HCT116 (cell line): Measurements from ENCODE around the gene GADD45A. TPM values are rescaled to one million over a fixed set of nuclear protein-coding genes. Genes with fewer than 3 reads are reported as not detected.

Source experiments
- ATAC-seq: fragments of 200-7000 bp; cut with Tn5 transposase; 2 replicates; pipeline ENCODE4 v1.9.1; 2020; ENCODE audit warnings: mild to moderate bottlenecking, moderate library complexity
- BruUV-seq: library from RNA; stranded (reverse); fragments of 400-500 nt; replicated peaks from 2 replicates; lab custom pipeline; 2021; lab: Mats Ljungman, UMichigan
- CTCF ChIA-PET: fragments of 300-600 bp; sonication (Branson Sonifier 250); formaldehyde crosslinking; loops from one replicate; lab custom pipeline; 2021; ENCODE audit warnings: antibody characterized with exemption; lab: Charles Lee
- POLR2A ChIA-PET: fragments of 300-600, 350-600 bp; sonication (Branson Sonifier 250); formaldehyde crosslinking; loops from one replicate; lab custom pipeline; 2021; ENCODE audit warnings: antibody characterized with exemption; lab: Charles Lee
- RAD21 ChIA-PET, 2 experiments: fragments of 300-600 bp; sonication (Branson Sonifier 250); formaldehyde crosslinking; loops; one replicate each; lab custom pipeline; 2023; ENCODE audit warnings: low total read pairs in 2 of 2; ENCODE audit not compliant: uncharacterized antibody in 2 of 2, unreplicated experiment in 2 of 2, low non-redundant PET in 1 of 2; lab: Charles Lee
- DNase-seq: peaks from one replicate; pipeline ENCODE4 v3.0.0-alpha.2; 2010; ENCODE audit warnings: low read depth, low spot score
- H2AFZ ChIP-seq: fragments of 200-600 bp; shearing (Covaris generic), sonication (generic); 2 replicates; pipeline ENCODE4 v1.6.1; 2017; ENCODE audit warnings: low read depth, mixed run types, mixed read lengths, antibody characterized with exemption, low read length; ENCODE audit not compliant: poor library complexity, severe bottlenecking
- H3K27ac ChIP-seq: 2 replicates; pipeline ENCODE4 v1.5.1; 2012; ENCODE audit warnings: low read depth, low read length
- H3K27me3 ChIP-seq: fragments of 200-600 bp; sonication (generic); 2 replicates; pipeline ENCODE4 v1.6.1; 2016; ENCODE audit warnings: mixed run types, low read length, mixed read lengths; ENCODE audit not compliant: insufficient read depth
- H3K36me3 ChIP-seq, 2 experiments: fragments of 200-500 bp in 1 of 2; fragments of 200-600 bp in 1 of 2; sonication (Bioruptor generic) in 1 of 2; sonication (generic) in 1 of 2; 2 replicates each; pipeline versions ENCODE4 v1.5.1 to v1.6.1; 2014 to 2016; ENCODE audit warnings: low read length in 2 of 2, inconsistent platforms in 1 of 2, mixed read lengths in 1 of 2, mixed run types in 1 of 2; ENCODE audit not compliant: insufficient read depth in 2 of 2, control insufficient read depth in 1 of 2
- H3K4me1 ChIP-seq, 2 experiments: fragments of 200-600 bp in 1 of 2; sonication (generic) in 1 of 2; 2 replicates each; pipeline versions ENCODE4 v1.5.1 to v1.6.1; 2012 to 2017; ENCODE audit warnings: low read length in 2 of 2, inconsistent platforms in 1 of 2, mild to moderate bottlenecking in 1 of 2, mixed read lengths in 1 of 2, mixed run types in 1 of 2, moderate library complexity in 1 of 2; ENCODE audit not compliant: insufficient read depth in 2 of 2, control insufficient read depth in 1 of 2
- H3K4me2 ChIP-seq: fragments of 200-600 bp; sonication (generic); 2 replicates; pipeline ENCODE4 v1.6.1; 2017; ENCODE audit warnings: mixed run types, low read length, mixed read lengths
- H3K4me3 ChIP-seq, 2 experiments: fragments of 200-600 bp in 1 of 2; sonication (generic) in 1 of 2; replicated peaks in 1 of 2; 2 replicates each; pipeline ENCODE4 v1.5.1; 2011 to 2016; ENCODE audit warnings: low read length in 2 of 2, control low read depth in 1 of 2, low read depth in 1 of 2, mild to moderate bottlenecking in 1 of 2, mixed read lengths in 1 of 2, mixed run types in 1 of 2
- H3K79me2 ChIP-seq: fragments of 200-600 bp; sonication (generic); 2 replicates; pipeline ENCODE4 v1.6.1; 2017; ENCODE audit warnings: mild to moderate bottlenecking, mixed run types, low read length, moderate library complexity, mixed read lengths; ENCODE audit not compliant: insufficient read depth
- H3K9ac ChIP-seq: fragments of 200-600 bp; sonication (generic); 2 replicates; pipeline ENCODE4 v1.6.1; 2016; ENCODE audit warnings: low read length, mixed read lengths
- H3K9me2 ChIP-seq: fragments of 200-600 bp; sonication (generic), shearing (Covaris generic); 2 replicates; pipeline ENCODE4 v1.6.1; 2017; ENCODE audit warnings: mixed run types, mild to moderate bottlenecking, moderate library complexity; ENCODE audit not compliant: insufficient read depth
- H3K9me3 ChIP-seq, 2 experiments: fragments of 200-500 bp in 1 of 2; fragments of 200-600 bp in 1 of 2; sonication (Bioruptor generic) in 1 of 2; sonication (generic) in 1 of 2; 2 replicates each; pipeline ENCODE4 v1.6.1; 2014 to 2017; ENCODE audit warnings: low read length in 2 of 2, mixed read lengths in 2 of 2, inconsistent platforms in 1 of 2, low read depth in 1 of 2, mild to moderate bottlenecking in 1 of 2, mixed run types in 1 of 2, moderate library complexity in 1 of 2; ENCODE audit not compliant: control insufficient read depth in 1 of 2, insufficient read depth in 1 of 2
- H4K20me1 ChIP-seq: fragments of 200-600 bp; sonication (generic), shearing (Covaris generic); 2 replicates; pipeline ENCODE4 v1.6.1; 2017; ENCODE audit warnings: mixed run types, mild to moderate bottlenecking, moderate library complexity; ENCODE audit not compliant: insufficient read depth
- ATF3 ChIP-seq: IDR thresholded peaks from 2 replicates; pipeline ENCODE4 v1.6.1; 2012
- CEBPB ChIP-seq: IDR thresholded peaks from 2 replicates; pipeline ENCODE4 v1.6.1; 2012; ENCODE audit warnings: low read depth
- EGR1 ChIP-seq: IDR thresholded peaks from 2 replicates; pipeline ENCODE4 v1.6.1; 2012; ENCODE audit warnings: low read depth
- EZH2 ChIP-seq: fragments of 200-600 bp; sonication (generic); IDR thresholded peaks from 2 replicates; pipeline ENCODE4 v1.6.1; 2017; ENCODE audit warnings: antibody characterized with exemption, mixed run types
- EZH2phosphoT487 ChIP-seq: fragments of 200-600 bp; IDR thresholded peaks from 2 replicates; pipeline ENCODE4 v1.6.1; 2018; ENCODE audit warnings: antibody characterized with exemption, borderline replicate concordance
- MAX ChIP-seq: IDR thresholded peaks from 2 replicates; pipeline ENCODE4 v1.6.1; 2012
- POLR2AphosphoS5 ChIP-seq: IDR thresholded peaks from 2 replicates; pipeline ENCODE4 v1.6.1; 2011; ENCODE audit warnings: mild to moderate bottlenecking, low read depth, low read length, moderate library complexity
- REST ChIP-seq: IDR thresholded peaks from 2 replicates; pipeline ENCODE4 v1.6.1; 2012; ENCODE audit warnings: low read depth
- TCF7L2 ChIP-seq: IDR thresholded peaks from 2 replicates; pipeline ENCODE4 v1.7.0; 2011; ENCODE audit warnings: borderline replicate concordance, inconsistent platforms; ENCODE audit not compliant: insufficient read depth, insufficient read length; ENCODE audit errors: extremely low read depth
- ZBTB33 ChIP-seq: IDR thresholded peaks from 2 replicates; pipeline ENCODE4 v1.6.1; 2011; ENCODE audit warnings: mild to moderate bottlenecking, low read length, moderate library complexity; ENCODE audit not compliant: insufficient replicate concordance; ENCODE audit errors: extremely low read depth
- ZNF274 ChIP-seq: fragments of 200-500 bp; sonication (Bioruptor generic); IDR thresholded peaks from 2 replicates; pipeline ENCODE4 v1.6.1; 2014; ENCODE audit warnings: mild to moderate bottlenecking, low read depth, low read length, inconsistent platforms
- intact Hi-C: fragments of 100-400 bp; cut with micrococcal nuclease; formaldehyde crosslinking; loops from 2 replicates; pipeline ENCODE4 v1.10.0; 2022
- total RNA-seq: library from RNA; stranded (reverse); gene quantifications from one replicate; pipeline ENCODE4 v1.2.1, GENCODE V29; 2021; ENCODE audit not compliant: unreplicated experiment

GADD45A gene
- total RNA-seq, 1 experiment from 2014 or later: 105 TPM

- intact Hi-C loops: no loop called here
- no peaks in the 10 kb centered on the region for H3K36me3 ChIP-seq
- no peaks in the 10 kb centered on the region for H3K79me2 ChIP-seq
- no peak overlapping the region for H2AFZ ChIP-seq
- ATAC-seq (no peak), DNase-seq (no peak)
- no peaks in the 10 kb centered on the region for H3K4me1 ChIP-seq
- H3K9ac ChIP-seq: no peak overlapping the region
- no peaks in the 10 kb centered on the region for H3K9me2 ChIP-seq
- no peaks in the 10 kb centered on the region for H3K9me3 ChIP-seq
- RAD21 ChIA-PET: no interaction called here
- POLR2A ChIA-PET: no interaction called here
- BruUV-seq: no TSS peak
- CTCF ChIA-PET: no interaction called here
- no peak overlapping the region for H3K4me3 ChIP-seq
- no peak overlapping the region for H3K4me2 ChIP-seq
- TF ChIP-seq REST (no peak), ZNF274 (no peak), ATF3 (no peak), EGR1 (no peak), MAX (no peak), CEBPB (no peak), EZH2phosphoT487 (no peak), POLR2AphosphoS5 (no peak), EZH2 (no peak), ZBTB33 (no peak), TCF7L2 (no peak)
- TF ChIP-seq, all 23 proteins: peak for 0
- Histone ChIP-seq H3K27me3 (no peaks in the 10 kb centered on the region), H3K27ac (no peak overlapping the region), H4K20me1 (no peaks in the 10 kb centered on the region)
These were observed 45.6 kb upstream of the GADD45A start for GRCh38 chr1:67639361-67639760.
